ENCODE measurements around the gene TEFM.

TEFM gene, protein sequence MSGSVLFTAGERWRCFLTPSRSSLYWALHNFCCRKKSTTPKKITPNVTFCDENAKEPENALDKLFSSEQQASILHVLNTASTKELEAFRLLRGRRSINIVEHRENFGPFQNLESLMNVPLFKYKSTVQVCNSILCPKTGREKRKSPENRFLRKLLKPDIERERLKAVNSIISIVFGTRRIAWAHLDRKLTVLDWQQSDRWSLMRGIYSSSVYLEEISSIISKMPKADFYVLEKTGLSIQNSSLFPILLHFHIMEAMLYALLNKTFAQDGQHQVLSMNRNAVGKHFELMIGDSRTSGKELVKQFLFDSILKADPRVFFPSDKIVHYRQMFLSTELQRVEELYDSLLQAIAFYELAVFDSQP

DNA sequence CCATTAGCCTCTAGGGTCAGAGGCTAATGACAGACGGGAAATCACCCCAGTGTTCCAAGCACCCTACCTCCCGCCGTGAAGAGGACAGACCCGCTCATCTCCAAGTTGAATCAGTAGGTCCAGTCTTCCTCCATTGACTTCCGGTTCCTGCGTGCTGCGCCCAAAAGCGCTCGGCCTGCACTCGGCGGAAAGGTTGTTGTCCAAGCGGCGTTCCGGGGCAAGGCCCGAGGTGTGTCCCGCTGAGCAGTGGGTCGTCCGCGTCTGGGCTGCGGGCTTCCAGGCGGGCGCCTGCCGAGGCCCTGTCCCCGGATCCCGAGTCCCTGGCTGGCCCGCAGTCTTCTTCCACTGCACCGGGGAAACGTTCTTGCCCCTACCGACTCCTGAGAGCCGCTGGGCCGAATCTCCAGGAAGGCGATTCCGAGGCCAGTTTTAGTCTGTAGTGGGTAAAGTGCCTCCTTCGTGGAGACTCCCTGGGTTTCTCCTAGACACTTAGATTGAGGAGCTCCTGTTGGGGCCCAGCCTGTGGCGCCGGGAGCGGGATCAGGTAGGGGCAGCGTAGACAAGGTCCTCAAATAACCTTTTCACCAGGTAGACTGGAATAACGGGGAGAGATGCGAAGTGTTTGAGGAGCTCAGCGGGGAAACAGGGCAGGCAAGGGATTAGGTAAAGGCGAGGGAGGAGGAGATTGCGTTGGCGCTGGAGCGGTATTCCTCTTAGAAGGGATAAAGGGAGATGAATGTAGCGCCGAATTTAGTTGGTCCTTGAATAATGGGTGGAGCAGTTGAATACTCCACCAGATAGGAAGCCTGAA, at the start of gene TEFM:
Gene TEFM, minus strand, starts transcription at position 138 of the 811 bp plus-strand sequence. Its CDS starts 40 bp downstream, at position 98.
- peak; percentile 93 for DNase-seq (ENCODE audit: low read depth)
- TF ChIP-seq, protein P1, sequence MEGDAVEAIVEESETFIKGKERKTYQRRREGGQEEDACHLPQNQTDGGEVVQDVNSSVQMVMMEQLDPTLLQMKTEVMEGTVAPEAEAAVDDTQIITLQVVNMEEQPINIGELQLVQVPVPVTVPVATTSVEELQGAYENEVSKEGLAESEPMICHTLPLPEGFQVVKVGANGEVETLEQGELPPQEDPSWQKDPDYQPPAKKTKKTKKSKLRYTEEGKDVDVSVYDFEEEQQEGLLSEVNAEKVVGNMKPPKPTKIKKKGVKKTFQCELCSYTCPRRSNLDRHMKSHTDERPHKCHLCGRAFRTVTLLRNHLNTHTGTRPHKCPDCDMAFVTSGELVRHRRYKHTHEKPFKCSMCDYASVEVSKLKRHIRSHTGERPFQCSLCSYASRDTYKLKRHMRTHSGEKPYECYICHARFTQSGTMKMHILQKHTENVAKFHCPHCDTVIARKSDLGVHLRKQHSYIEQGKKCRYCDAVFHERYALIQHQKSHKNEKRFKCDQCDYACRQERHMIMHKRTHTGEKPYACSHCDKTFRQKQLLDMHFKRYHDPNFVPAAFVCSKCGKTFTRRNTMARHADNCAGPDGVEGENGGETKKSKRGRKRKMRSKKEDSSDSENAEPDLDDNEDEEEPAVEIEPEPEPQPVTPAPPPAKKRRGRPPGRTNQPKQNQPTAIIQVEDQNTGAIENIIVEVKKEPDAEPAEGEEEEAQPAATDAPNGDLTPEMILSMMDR (IDR thresholded peaks at IDR 0.05; ENCODE audit: insufficient read depth, low read depth, low read length, missing control alignments): peak; percentile 2
- H3K4me3 ChIP-seq (ENCODE audit: low read length): peak within 1 kb of the TSS; percentile 97

DNA sequence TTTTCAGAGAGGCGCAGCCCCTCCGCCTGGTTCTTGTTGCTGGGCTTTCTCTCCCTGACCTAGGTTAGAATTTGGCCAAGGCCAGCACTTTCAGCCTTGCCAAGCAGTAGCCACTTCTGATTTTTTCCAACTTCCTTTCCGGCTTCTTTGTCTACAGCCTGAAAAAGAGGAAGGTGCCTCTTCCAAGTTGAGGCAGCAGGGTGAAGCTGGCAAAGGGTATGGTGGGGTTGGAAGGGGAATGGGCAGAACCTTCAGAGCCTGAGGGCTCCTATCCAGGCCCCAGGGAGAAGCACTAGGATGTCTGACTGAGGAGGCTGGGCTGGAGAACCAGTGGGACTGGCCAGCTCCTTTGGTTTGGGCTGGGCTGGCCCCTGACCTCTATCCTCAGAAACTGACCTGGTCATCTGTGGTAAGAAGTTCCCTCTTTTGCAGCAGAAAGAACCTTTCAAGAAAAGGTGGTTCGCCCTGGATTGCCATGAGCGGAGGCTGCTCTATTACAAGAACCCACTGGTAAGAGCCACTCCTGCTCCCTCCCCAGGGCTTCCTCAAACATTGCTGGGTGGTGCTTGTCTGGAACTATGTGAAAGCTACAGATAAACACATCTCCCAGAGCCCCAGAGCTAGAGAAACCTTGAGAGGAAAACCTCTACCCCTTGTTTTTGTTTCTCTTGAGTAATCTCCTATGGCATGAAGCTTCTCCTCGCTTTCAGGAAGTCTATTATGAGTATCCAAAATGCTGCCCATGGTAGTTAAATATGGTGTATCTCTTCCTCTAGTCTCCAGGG, 48.2 kb upstream of the TEFM start:
- H3K4me3 ChIP-seq (ENCODE audit: low read length): no peak overlapping the region
- TF ChIP-seq, protein P1 (IDR thresholded peaks at IDR 0.05; ENCODE audit: insufficient read depth, low read depth, low read length, missing control alignments): no peak
- no peak for DNase-seq (ENCODE audit: low read depth)

DNA sequence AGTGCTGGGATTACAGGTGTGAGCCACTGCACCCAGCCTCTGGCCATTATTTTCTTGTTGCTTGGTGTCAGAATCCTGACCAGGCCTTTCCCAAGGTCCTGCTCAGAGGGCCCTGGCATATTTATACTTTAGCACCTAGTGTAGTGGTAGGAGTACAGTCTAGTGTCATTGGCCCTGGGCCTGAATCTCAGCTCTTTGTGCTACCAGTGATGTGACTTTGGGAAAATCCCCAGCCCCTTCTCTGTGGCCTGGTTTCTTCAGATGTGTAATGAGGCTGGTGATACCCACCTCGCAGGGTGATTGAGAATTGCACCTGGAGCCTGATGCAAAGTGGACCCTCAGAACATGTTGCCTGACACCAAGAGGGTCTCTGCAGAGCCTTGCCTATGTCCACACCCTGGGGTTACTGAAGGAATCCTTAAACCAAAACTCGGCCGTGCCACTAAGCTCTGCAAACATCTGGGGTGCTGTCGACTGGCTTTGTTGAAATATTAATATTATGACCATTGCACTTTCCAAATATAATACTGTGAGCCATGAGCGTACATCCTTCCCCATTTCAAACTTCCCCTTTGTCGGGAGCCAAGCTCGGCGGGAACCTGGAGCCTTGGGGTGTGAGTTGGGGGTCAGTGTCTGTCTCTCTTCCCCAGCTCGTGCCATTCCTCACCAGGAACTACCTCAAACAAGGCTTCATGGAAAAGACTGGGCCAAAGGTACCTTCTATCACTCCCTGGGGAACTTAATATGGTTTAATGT, 46.8 kb upstream of the TEFM start:
- TF ChIP-seq, protein P1 (IDR thresholded peaks at IDR 0.05; ENCODE audit: insufficient read depth, low read depth, low read length, missing control alignments): no peak
- no peak overlapping the region for H3K4me3 ChIP-seq (ENCODE audit: low read length)
- DNase-seq (ENCODE audit: low read depth): no peak

DNA sequence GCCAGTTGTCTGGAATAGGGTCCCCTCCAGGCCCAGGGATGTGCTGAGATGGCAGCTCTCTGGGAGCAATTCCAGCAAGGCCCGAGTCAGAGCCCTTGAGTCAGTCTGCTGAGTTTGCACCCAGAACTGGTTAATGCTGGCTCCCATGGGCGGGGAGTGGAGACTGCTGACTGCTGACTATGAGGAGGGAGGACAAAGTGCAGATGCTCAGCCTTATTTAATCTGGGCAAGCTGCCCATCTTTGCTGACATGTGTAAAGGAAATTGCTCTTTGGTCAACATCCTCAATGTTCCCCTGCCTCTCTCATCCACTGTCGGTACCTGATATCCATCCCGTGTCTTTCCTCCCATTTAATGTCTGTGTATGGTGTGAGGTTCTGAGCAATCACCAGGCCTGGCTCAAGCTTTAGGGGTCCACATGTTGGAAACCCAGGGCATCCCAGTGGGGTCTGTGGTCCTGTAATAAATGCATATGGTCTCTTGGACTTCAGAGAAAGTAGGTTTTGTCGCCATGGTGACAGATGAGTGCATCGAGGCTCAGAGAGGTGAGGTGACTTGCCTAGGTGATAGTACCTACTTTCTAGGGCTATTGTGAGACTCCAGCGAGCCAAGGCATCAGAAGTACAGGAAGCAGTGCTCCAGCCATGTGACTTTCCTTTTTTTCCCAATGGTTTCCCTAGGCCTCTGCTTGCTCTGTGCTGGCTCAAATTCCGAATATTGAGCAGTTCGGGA, 44.8 kb upstream of the TEFM start:
- peak; percentile 74 for DNase-seq (ENCODE audit: low read depth)
- TF ChIP-seq, protein P1 (IDR thresholded peaks at IDR 0.05; ENCODE audit: insufficient read depth, low read depth, low read length, missing control alignments): no peak
- no peak overlapping the region for H3K4me3 ChIP-seq (ENCODE audit: low read length)

DNA sequence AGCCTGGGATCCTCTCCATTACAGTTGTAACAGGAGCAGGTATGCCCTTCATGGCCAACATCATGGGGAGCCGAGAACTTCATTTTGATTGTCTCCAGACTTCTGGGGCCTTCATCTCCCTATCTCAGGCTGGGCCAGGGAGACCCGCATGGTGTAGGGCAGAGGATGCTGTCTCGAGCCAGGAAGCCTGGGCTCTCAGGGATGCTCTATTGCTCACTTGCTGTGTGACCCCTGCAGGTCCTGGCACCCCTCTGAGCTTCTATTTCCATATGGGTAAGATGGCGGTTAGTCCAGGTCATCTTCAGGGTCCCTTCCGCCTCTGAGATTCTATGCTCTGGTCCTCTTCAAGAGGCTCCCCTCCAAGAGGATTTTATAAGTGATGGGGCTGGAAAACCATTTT, 44.2 kb upstream of the TEFM start:
- H3K4me3 ChIP-seq (ENCODE audit: low read length): no peak overlapping the region
- DNase-seq (ENCODE audit: low read depth): no peak
- TF ChIP-seq, protein P1 (IDR thresholded peaks at IDR 0.05; ENCODE audit: insufficient read depth, low read depth, low read length, missing control alignments): no peak

All from epithelial cell of esophagus (primary cell).